GM06990 (cell line): ENCODE measurements around the gene PPP4C.

ENCODE experiments used
- DNase-seq: peaks from one replicate; pipeline ENCODE4 v3.0.0-alpha.2; 2011; ENCODE audit not compliant: insufficient read length; ENCODE audit errors: extremely low read depth
- H3K27me3 ChIP-seq: replicated peaks from 2 replicates; pipeline ENCODE4 v1.6.0; 2011; ENCODE audit warnings: low read length; ENCODE audit not compliant: control insufficient read depth, insufficient read depth
- H3K36me3 ChIP-seq: 2 replicates; pipeline ENCODE4 v1.5.1; 2011; ENCODE audit warnings: low read length; ENCODE audit not compliant: control insufficient read depth, insufficient read depth
- H3K4me3 ChIP-seq: replicated peaks from 2 replicates; pipeline ENCODE4 v1.5.1; 2011; ENCODE audit warnings: low read depth, mild to moderate bottlenecking, control low read depth, low read length
- TF ChIP-seq, protein P1 (sequence below): IDR thresholded peaks from 2 replicates; pipeline ENCODE4 v1.5.1; 2011; ENCODE audit warnings: low read length, control low read depth, mild to moderate bottlenecking, inconsistent platforms; ENCODE audit not compliant: insufficient read depth, poor library complexity, severe bottlenecking

Gene PPP4C

DNA sequence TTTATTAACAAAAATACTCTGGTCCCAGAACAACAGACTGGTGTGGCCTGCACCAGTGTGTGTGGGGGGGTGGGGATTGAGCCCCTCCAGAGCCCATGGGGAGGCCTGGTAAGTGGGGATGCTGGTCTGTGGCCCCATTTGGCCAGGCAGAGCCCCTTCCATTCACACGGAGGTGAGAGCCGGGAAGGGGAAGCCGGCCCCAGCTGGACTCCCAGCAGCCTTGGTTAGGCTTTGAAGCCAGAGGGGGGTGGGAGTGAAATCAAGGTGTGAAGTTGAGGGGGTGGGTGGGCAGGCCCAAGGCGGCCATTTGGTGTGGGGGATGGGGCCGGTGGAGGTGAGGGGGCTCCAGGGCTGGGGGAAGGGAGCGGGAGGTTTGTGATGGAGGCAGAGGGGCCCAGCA is 10.0 kb downstream of the PPP4C start:
- TF ChIP-seq, protein P1, sequence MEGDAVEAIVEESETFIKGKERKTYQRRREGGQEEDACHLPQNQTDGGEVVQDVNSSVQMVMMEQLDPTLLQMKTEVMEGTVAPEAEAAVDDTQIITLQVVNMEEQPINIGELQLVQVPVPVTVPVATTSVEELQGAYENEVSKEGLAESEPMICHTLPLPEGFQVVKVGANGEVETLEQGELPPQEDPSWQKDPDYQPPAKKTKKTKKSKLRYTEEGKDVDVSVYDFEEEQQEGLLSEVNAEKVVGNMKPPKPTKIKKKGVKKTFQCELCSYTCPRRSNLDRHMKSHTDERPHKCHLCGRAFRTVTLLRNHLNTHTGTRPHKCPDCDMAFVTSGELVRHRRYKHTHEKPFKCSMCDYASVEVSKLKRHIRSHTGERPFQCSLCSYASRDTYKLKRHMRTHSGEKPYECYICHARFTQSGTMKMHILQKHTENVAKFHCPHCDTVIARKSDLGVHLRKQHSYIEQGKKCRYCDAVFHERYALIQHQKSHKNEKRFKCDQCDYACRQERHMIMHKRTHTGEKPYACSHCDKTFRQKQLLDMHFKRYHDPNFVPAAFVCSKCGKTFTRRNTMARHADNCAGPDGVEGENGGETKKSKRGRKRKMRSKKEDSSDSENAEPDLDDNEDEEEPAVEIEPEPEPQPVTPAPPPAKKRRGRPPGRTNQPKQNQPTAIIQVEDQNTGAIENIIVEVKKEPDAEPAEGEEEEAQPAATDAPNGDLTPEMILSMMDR, result no peak
- H3K36me3 ChIP-seq, result peaks cover 37% of the 10 kb centered on the region
- no peak overlapping the region for H3K4me3 ChIP-seq
- DNase-seq, result no peak
- no peaks in the 10 kb centered on the region for H3K27me3 ChIP-seq

DNA sequence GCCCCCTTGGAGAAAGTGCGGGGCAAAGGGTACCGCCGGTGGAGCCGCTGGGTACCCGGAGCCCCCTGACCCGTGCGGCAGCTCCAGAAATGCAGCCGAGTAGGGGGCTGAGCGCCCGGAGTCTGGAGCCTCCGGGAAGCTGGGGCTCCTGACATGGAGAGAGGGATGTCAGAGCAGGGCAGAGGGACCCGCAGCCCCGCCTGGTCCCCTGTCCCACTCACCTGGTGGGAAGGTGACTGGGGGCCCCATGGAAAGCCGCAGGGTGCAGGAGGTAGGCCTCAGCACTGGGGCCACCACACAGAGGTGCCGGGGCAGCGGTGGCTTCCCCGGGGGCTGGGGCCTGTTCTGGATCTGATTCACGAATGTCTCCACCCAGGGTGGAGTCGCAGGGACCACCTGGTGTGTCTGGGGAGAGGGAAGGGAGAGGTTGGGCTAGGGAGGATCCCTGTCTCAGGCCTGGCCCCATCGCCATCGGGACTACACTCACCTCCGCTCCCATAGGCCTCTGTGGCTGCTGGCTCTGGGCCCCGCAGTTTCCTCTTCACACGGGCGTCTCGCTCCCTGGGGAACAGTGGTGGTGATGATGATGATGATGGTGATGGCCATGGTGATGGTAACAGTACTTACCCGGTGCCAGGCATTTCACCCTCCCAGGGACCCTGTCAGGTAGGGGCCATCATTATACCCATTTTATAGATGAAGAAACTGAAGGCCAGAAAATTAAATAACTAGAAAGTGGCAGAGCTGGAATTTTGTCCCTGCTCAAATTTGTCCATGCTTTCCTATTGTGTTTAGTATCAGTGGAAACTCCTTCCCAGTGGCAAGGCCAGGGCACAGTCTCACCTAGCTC is 10.7 kb downstream of the PPP4C start:
- DNase-seq, result no peak
- TF ChIP-seq, protein P1, result no peak
- Histone ChIP-seq H3K27me3 (no peaks in the 10 kb centered on the region), H3K4me3 (no peak overlapping the region), H3K36me3 (peaks cover 33% of the 10 kb centered on the region)

DNA sequence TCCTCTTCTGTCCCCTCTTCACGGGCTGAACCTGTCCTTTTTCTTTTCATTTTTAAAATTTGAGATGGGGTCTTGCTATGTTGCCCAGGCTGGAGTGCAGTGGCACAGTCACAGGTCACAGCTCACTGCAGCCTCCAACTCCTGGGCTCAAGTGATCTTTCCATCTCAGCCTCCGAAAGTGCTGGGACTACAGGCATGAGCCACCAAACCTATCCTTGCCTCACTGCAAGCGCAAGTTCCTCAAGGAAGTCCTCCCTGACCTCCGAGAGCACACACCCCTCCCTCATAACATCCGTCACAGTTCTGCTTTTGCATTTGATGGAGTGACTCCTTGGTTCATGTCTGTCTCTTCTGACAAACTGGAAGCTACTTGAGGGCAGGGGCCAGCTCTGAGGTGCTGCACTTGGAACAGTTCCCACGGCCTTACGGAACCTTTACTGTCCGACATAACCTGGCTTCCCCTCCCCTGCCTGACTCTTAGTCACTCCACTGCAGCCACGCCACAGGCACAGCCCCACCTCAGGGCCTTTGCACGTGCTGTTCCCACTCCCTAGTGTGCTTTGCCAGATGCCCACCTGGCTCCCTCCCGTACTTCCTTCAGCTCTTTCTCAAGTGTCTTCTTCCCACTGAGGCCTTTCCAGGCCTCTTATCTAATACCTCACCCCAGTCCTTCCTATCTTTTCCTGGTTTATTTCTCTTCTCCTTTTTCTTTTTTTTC is 11.5 kb downstream of the PPP4C start:
- Histone ChIP-seq H3K4me3 (no peak overlapping the region), H3K27me3 (no peaks in the 10 kb centered on the region), H3K36me3 (peaks cover 30% of the 10 kb centered on the region)
- DNase-seq, result no peak
- TF ChIP-seq, protein P1, result no peak

DNA sequence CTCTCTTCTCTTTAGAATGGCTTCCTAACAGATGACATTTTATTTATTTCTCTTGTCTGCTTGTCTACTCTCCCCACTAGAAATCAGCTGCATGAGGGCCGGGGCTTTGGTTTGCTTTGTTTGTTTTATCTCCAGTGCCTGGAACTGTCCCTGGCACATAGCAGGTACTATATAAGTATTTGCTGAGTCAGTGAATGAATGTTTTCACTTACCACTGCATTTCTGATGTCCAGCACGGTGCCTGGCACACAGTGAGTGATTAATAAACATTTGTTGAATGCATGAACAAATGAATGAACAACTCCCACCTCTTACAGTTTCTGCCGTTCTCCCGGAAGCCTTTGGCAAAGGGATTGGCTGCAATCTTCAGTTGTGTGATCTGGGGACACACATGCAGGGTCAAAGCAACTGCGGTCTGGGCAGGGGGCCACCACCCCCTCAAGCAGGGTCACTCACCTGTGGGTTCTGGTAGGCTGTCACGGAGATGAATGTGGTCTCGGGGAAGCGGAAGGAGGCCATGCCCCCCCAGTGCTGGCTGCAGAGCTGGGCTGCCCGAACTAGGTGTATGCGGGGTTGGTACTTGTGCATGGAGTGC is 12.5 kb downstream of the PPP4C start:
- TF ChIP-seq, protein P1, result no peak
- peaks cover 20% of the 10 kb centered on the region for H3K36me3 ChIP-seq
- no peaks in the 10 kb centered on the region for H3K27me3 ChIP-seq
- H3K4me3 ChIP-seq, result no peak overlapping the region
- no peak for DNase-seq

DNA sequence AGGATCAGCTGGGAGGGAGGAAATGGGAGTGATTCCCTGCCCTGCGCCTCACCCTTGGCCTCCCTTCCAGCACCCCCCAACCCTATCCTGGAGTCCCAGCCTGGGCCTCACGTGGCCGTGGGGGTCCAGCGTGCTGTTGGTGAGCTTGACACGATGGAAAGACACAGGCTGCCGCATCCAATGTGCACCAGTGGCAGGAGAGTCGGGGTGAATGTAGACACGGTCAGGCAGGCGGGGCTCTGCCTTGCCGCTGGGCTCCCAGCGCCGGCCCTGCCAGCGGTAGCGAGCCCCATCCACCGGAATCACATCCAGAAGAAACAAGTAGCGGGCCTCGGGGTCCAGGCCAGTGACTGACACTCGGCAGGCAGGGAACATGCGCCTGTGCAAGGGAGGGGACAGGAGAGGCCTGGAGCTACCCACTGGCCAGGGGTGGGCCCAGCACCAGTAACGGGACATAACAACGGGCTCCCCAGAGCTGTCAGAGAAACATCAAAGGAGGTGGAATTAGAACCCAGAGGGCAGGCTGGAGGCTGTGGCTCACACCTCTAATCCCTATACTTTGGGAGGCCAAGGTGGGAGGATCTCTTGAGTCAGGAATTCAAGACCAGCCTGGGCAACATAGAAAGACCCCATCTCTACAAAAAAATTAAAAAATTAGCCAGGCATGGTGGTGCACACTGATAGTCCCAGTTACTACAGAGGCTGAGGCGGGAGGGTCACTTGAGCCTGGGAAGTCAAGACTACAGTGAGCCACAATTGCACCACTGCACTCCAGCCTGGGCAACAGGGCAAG is 13.2 kb downstream of the PPP4C start:
- TF ChIP-seq, protein P1, result no peak
- Histone ChIP-seq H3K4me3 (no peak overlapping the region), H3K27me3 (no peaks in the 10 kb centered on the region), H3K36me3 (peaks cover 14% of the 10 kb centered on the region)
- DNase-seq, result no peak
